ENCODE data around the gene SLCO2B1.

Gene SLCO2B1

GRCh38 chr11:75212411-75212810 is 61.5 kb downstream of the SLCO2B1 start:
- H3K9me3 ChIP-seq (ENCODE audit: control insufficient read depth, low read length), result no peaks in the 10 kb centered on the region
- H3K4me3 ChIP-seq (ENCODE audit: insufficient read depth, low read depth, low read length, poor library complexity, severe bottlenecking), result no peak overlapping the region
- no peak overlapping the region for H3K27ac ChIP-seq (ENCODE audit: insufficient read depth, low read length, poor library complexity, severe bottlenecking)
- no peak for DNase-seq
- no peaks in the 10 kb centered on the region for H3K36me3 ChIP-seq (ENCODE audit: control insufficient read depth, insufficient read depth, low read length)
- H3K27me3 ChIP-seq (replicated peaks; ENCODE audit: control insufficient read depth, insufficient read depth, low read length, poor library complexity, severe bottlenecking), result no peaks in the 10 kb centered on the region
- no peaks in the 10 kb centered on the region for H3K4me1 ChIP-seq (ENCODE audit: control insufficient read depth, insufficient read depth, low read length, poor library complexity, severe bottlenecking)

DNA sequence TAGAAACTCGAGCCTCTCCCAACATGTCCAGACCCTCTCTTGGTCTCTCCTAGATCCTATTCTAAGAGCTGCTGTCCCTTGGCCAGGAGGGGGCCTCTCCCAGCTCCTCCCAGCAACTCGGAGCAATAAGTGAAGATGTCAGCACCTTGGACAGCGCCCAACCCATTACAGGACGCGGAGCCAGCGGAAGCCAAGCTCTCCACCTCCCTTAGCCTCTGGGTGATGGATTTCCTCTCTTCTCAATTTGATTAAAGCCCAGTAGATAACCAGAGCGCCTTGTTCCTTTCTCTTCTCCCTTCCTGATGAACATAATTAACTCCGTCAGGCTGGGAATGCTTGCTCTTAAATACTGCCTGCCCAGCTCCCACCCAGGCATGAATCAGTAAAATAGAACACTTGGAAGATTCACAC is 63.5 kb downstream of the SLCO2B1 start:
- Histone ChIP-seq H3K27me3 (replicated peaks; ENCODE audit: control insufficient read depth, insufficient read depth, low read length, poor library complexity, severe bottlenecking) (no peaks in the 10 kb centered on the region), H3K4me1 (ENCODE audit: control insufficient read depth, insufficient read depth, low read length, poor library complexity, severe bottlenecking) (no peaks in the 10 kb centered on the region), H3K36me3 (ENCODE audit: control insufficient read depth, insufficient read depth, low read length) (no peaks in the 10 kb centered on the region), H3K4me3 (ENCODE audit: insufficient read depth, low read depth, low read length, poor library complexity, severe bottlenecking) (no peak overlapping the region), H3K27ac (ENCODE audit: insufficient read depth, low read length, poor library complexity, severe bottlenecking) (no peak overlapping the region), H3K9me3 (ENCODE audit: control insufficient read depth, low read length) (no peaks in the 10 kb centered on the region)
- peak; percentile 31 to 56 (median 35) for DNase-seq

DNA sequence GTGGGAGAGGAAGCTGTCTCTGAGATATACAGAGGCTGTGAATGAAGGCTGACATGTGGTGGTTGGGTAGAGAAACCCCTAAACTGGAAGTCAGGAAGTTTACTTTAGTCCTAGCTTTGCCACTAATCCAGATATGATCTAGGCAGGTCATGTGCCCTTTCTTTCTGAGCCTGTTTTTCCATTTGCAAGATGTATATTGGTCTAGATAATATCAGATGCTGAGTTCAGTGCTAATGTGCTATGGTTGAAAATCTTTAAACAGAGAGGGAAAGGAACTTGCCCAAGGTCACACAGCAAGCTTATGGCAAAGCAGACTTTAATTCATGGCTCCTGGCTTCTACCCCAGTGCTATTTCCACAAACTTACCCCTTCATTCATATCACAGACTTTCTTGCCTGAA is 63.9 kb downstream of the SLCO2B1 start:
- no peaks in the 10 kb centered on the region for H3K36me3 ChIP-seq (ENCODE audit: control insufficient read depth, insufficient read depth, low read length)
- H3K27me3 ChIP-seq (replicated peaks; ENCODE audit: control insufficient read depth, insufficient read depth, low read length, poor library complexity, severe bottlenecking), result no peaks in the 10 kb centered on the region
- no peaks in the 10 kb centered on the region for H3K4me1 ChIP-seq (ENCODE audit: control insufficient read depth, insufficient read depth, low read length, poor library complexity, severe bottlenecking)
- no peak for DNase-seq
- H3K9me3 ChIP-seq (ENCODE audit: control insufficient read depth, low read length), result no peaks in the 10 kb centered on the region
- H3K4me3 ChIP-seq (ENCODE audit: insufficient read depth, low read depth, low read length, poor library complexity, severe bottlenecking), result no peak overlapping the region
- no peak overlapping the region for H3K27ac ChIP-seq (ENCODE audit: insufficient read depth, low read length, poor library complexity, severe bottlenecking)

DNA sequence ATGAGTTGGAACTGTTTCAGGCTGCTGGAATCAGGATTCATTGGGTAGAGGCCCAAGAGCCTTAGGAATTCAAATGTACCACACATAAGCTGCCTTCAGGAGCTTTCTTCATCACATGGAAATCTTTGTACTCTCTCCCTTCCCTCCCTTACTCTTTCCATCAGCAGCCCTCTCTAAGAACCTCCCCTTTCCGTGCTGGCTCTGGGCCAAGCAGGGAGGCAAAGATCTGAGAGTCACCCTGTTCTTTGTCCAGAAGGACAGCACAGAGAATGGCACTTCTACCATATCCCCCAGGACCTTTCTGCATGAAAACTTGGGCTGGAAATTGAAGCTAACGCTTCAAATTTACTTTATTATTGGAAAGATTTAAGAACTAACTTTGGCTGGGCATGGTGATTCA is 69.0 kb downstream of the SLCO2B1 start:
- Histone ChIP-seq H3K4me3 (ENCODE audit: insufficient read depth, low read depth, low read length, poor library complexity, severe bottlenecking) (no peak overlapping the region), H3K4me1 (ENCODE audit: control insufficient read depth, insufficient read depth, low read length, poor library complexity, severe bottlenecking) (no peaks in the 10 kb centered on the region), H3K36me3 (ENCODE audit: control insufficient read depth, insufficient read depth, low read length) (no peaks in the 10 kb centered on the region), H3K27ac (ENCODE audit: insufficient read depth, low read length, poor library complexity, severe bottlenecking) (no peak overlapping the region), H3K27me3 (replicated peaks; ENCODE audit: control insufficient read depth, insufficient read depth, low read length, poor library complexity, severe bottlenecking) (no peaks in the 10 kb centered on the region), H3K9me3 (ENCODE audit: control insufficient read depth, low read length) (no peaks in the 10 kb centered on the region)
- no peak for DNase-seq

DNA sequence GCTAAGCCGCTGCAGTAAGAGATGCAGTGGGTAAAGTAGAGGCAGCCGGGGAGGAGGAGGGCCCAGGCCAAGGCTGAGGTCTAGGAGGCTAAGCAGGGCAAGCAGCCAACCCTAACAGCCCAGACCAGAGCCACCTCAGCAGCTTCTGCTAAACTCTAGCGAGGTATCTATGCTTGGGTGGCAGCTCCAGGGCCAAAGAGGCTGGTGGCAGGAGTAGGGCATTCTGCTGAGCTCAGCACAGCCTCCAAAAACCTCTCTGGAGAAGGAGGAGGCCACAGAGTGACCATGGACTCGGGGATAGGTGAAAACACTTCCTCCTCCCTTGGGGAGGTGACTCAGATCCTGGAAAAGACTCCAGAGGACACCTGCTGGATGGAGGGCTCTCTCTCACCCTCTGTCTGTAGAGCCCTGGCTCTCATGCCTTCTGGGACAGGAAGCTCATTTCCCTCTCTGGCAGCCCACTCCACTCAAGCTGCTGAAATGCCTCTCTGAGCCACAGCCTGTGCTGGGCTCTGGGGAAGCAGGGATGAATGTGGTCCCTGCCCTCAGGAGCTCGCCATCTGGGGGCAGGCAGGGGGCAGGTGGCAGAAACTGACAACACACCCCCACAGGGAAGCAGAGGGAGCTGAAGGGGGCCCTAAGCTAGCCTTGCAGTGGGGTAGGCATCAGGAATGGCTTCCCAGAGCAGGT is 73.2 kb downstream of the SLCO2B1 start:
- H3K4me3 ChIP-seq (ENCODE audit: insufficient read depth, low read depth, low read length, poor library complexity, severe bottlenecking), result no peak overlapping the region
- no peaks in the 10 kb centered on the region for H3K27me3 ChIP-seq (replicated peaks; ENCODE audit: control insufficient read depth, insufficient read depth, low read length, poor library complexity, severe bottlenecking)
- H3K4me1 ChIP-seq (ENCODE audit: control insufficient read depth, insufficient read depth, low read length, poor library complexity, severe bottlenecking), result no peaks in the 10 kb centered on the region
- H3K9me3 ChIP-seq (ENCODE audit: control insufficient read depth, low read length), result no peaks in the 10 kb centered on the region
- DNase-seq, result no peak
- H3K36me3 ChIP-seq (ENCODE audit: control insufficient read depth, insufficient read depth, low read length), result no peaks in the 10 kb centered on the region
- no peak overlapping the region for H3K27ac ChIP-seq (ENCODE audit: insufficient read depth, low read length, poor library complexity, severe bottlenecking)

GRCh38 chr11:75225794-75226193 is 74.9 kb downstream of the SLCO2B1 start:
- Histone ChIP-seq H3K27me3 (replicated peaks; ENCODE audit: control insufficient read depth, insufficient read depth, low read length, poor library complexity, severe bottlenecking) (peaks cover 6% of the 10 kb centered on the region), H3K4me1 (ENCODE audit: control insufficient read depth, insufficient read depth, low read length, poor library complexity, severe bottlenecking) (no peaks in the 10 kb centered on the region), H3K9me3 (ENCODE audit: control insufficient read depth, low read length) (no peaks in the 10 kb centered on the region), H3K4me3 (ENCODE audit: insufficient read depth, low read depth, low read length, poor library complexity, severe bottlenecking) (no peak overlapping the region), H3K36me3 (ENCODE audit: control insufficient read depth, insufficient read depth, low read length) (no peaks in the 10 kb centered on the region), H3K27ac (ENCODE audit: insufficient read depth, low read length, poor library complexity, severe bottlenecking) (no peak overlapping the region)
- DNase-seq, result no peak

DNA sequence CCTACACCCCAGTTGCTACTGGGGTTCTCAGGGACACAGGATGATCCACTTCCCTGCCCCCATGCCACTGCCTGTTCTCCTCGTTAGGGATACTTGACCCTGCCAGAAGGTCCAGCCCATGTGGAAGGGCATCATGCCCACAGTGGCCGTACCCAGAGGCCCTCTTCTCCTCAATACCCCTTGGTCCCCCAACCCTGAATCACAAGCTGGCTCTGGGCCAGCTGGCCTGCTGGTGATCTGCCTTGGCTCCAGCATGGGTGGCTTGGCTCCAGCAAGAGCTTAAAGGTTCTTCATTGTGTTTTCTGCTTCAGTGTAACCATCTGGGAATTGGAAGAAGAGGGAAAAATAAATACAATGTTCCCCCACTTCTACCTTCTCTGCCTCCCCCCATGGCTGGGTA is 78.6 kb downstream of the SLCO2B1 start:
- H3K4me1 ChIP-seq (ENCODE audit: control insufficient read depth, insufficient read depth, low read length, poor library complexity, severe bottlenecking), result no peaks in the 10 kb centered on the region
- no peak overlapping the region for H3K27ac ChIP-seq (ENCODE audit: insufficient read depth, low read length, poor library complexity, severe bottlenecking)
- no peaks in the 10 kb centered on the region for H3K36me3 ChIP-seq (ENCODE audit: control insufficient read depth, insufficient read depth, low read length)
- no peaks in the 10 kb centered on the region for H3K9me3 ChIP-seq (ENCODE audit: control insufficient read depth, low read length)
- DNase-seq, result no peak
- H3K4me3 ChIP-seq (ENCODE audit: insufficient read depth, low read depth, low read length, poor library complexity, severe bottlenecking), result no peak overlapping the region
- H3K27me3 ChIP-seq (replicated peaks; ENCODE audit: control insufficient read depth, insufficient read depth, low read length, poor library complexity, severe bottlenecking), result peaks cover 6% of the 10 kb centered on the region

- Histone ChIP-seq H3K4me3 (ENCODE audit: insufficient read depth, low read depth, low read length, poor library complexity, severe bottlenecking) (no peak overlapping the region), H3K4me1 (ENCODE audit: control insufficient read depth, insufficient read depth, low read length, poor library complexity, severe bottlenecking) (no peaks in the 10 kb centered on the region), H3K27ac (ENCODE audit: insufficient read depth, low read length, poor library complexity, severe bottlenecking) (no peak overlapping the region)
Measured at GRCh38 chr11:75230621-75231020, 79.7 kb downstream of the SLCO2B1 start.

GRCh38 chr11:75233754-75234172 is 82.9 kb downstream of the SLCO2B1 start:
- no peak for DNase-seq
- Histone ChIP-seq H3K4me3 (ENCODE audit: insufficient read depth, low read depth, low read length, poor library complexity, severe bottlenecking) (no peak overlapping the region), H3K36me3 (ENCODE audit: control insufficient read depth, insufficient read depth, low read length) (no peaks in the 10 kb centered on the region), H3K9me3 (ENCODE audit: control insufficient read depth, low read length) (no peaks in the 10 kb centered on the region), H3K4me1 (ENCODE audit: control insufficient read depth, insufficient read depth, low read length, poor library complexity, severe bottlenecking) (no peaks in the 10 kb centered on the region), H3K27ac (ENCODE audit: insufficient read depth, low read length, poor library complexity, severe bottlenecking) (no peak overlapping the region), H3K27me3 (replicated peaks; ENCODE audit: control insufficient read depth, insufficient read depth, low read length, poor library complexity, severe bottlenecking) (peaks cover 6% of the 10 kb centered on the region)

More at GRCh38 chr11:75230621-75231020, 79.7 kb downstream of the SLCO2B1 start:
- Histone ChIP-seq H3K27me3 (replicated peaks; ENCODE audit: control insufficient read depth, insufficient read depth, low read length, poor library complexity, severe bottlenecking) (peaks cover 6% of the 10 kb centered on the region), H3K36me3 (ENCODE audit: control insufficient read depth, insufficient read depth, low read length) (no peaks in the 10 kb centered on the region), H3K9me3 (ENCODE audit: control insufficient read depth, low read length) (no peaks in the 10 kb centered on the region)
- no peak for DNase-seq

DNA sequence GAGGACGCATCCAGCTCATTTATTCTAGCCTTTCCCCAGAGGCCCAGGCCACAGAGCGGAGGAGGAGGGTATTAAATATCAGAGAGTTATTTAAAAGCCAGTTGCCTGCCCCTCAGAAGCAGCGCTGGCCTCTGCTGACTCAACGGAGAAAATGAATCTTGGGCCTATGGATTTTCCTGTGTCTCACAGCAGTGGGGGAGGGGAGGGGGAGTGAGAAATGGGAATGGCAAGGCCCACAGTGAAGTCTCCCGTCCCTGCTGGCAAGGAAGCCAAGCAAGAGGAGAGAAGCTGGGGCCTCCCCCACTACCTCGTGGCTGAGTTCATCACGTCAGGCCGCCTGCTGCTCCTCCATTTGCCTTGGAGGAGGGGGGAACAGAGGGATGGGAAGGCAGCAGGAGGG is 85.2 kb downstream of the SLCO2B1 start:
- DNase-seq, result no peak
- peaks cover 7% of the 10 kb centered on the region for H3K4me1 ChIP-seq (ENCODE audit: control insufficient read depth, insufficient read depth, low read length, poor library complexity, severe bottlenecking)
- H3K27ac ChIP-seq (ENCODE audit: insufficient read depth, low read length, poor library complexity, severe bottlenecking), result no peak overlapping the region
- no peaks in the 10 kb centered on the region for H3K9me3 ChIP-seq (ENCODE audit: control insufficient read depth, low read length)
- no peaks in the 10 kb centered on the region for H3K36me3 ChIP-seq (ENCODE audit: control insufficient read depth, insufficient read depth, low read length)
- H3K4me3 ChIP-seq (ENCODE audit: insufficient read depth, low read depth, low read length, poor library complexity, severe bottlenecking), result no peak overlapping the region
- peaks cover 10% of the 10 kb centered on the region for H3K27me3 ChIP-seq (replicated peaks; ENCODE audit: control insufficient read depth, insufficient read depth, low read length, poor library complexity, severe bottlenecking)
